Neutrophil (primary cell): Measurements from ENCODE around the gene NPAS3.

Experiments used
- H3K27ac ChIP-seq: fragments of 200-600 bp; sonication (generic); 2 replicates; pipeline ENCODE4 v1.5.1; 2016; ENCODE audit warnings: mild to moderate bottlenecking, moderate library complexity
- H3K27me3 ChIP-seq: fragments of 200-600 bp; sonication (generic); 2 replicates; pipeline ENCODE4 v1.6.0; 2016; ENCODE audit warnings: mild to moderate bottlenecking
- H3K36me3 ChIP-seq: fragments of 200-600 bp; sonication (generic); 2 replicates; pipeline ENCODE4 v1.5.1; 2017
- H3K4me1 ChIP-seq, 2 experiments: fragments of 200-600 bp in 1 of 2; sonication (generic) in 1 of 2; 1 replicate in 1 of 2; 2 replicates in 1 of 2; pipeline versions ENCODE4 v1.5.1 to v1.6.1; 2013 to 2016; ENCODE audit warnings: low read depth in 1 of 2, low read length in 1 of 2, mild to moderate bottlenecking in 1 of 2, moderate library complexity in 1 of 2; ENCODE audit not compliant: control insufficient read depth in 1 of 2, insufficient read depth in 1 of 2
- H3K4me3 ChIP-seq, 2 experiments: fragments of 200-600 bp in 1 of 2; sonication (generic) in 1 of 2; 1 replicate in 1 of 2; 2 replicates in 1 of 2; pipeline ENCODE4 v1.5.1; 2013 to 2016; ENCODE audit warnings: low read depth in 1 of 2, low read length in 1 of 2, mild to moderate bottlenecking in 1 of 2, moderate library complexity in 1 of 2
- H3K9me3 ChIP-seq: fragments of 200-600 bp; sonication (generic); 2 replicates; pipeline ENCODE4 v1.5.1; 2016
- TF ChIP-seq, protein P1 (sequence below): fragments of 200-600 bp; sonication (generic); IDR thresholded peaks from 2 replicates; pipeline ENCODE4 v1.5.1; 2016; ENCODE audit warnings: antibody characterized with exemption

The NPAS3 gene

DNA sequence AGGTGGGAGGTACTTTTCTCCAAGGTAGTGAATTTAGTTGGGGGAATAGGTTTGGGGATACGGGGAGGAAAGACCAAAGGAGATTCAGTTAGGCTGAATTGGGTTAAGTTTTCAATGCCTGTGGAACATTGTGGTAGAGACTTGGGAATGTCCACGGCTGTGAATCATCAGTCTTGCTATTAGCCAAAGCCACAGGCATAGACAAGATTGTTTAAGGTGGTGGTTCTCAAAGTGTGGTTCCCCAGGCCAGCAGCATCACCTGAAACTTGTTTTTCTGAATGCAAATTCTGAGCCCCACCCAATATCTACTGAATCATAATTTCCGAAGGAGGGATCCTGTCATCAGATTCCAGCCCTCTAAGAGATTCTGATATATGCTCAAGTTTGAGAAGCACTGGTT lies 696.0 kb downstream of the NPAS3 start:
- Histone ChIP-seq H3K27ac (no peak overlapping the region), H3K27me3 (no peaks in the 10 kb centered on the region), H3K4me1 (no peaks in the 10 kb centered on the region), H3K36me3 (no peaks in the 10 kb centered on the region), H3K9me3 (no peaks in the 10 kb centered on the region), H3K4me3 (no peak overlapping the region)
- TF ChIP-seq, protein P1, sequence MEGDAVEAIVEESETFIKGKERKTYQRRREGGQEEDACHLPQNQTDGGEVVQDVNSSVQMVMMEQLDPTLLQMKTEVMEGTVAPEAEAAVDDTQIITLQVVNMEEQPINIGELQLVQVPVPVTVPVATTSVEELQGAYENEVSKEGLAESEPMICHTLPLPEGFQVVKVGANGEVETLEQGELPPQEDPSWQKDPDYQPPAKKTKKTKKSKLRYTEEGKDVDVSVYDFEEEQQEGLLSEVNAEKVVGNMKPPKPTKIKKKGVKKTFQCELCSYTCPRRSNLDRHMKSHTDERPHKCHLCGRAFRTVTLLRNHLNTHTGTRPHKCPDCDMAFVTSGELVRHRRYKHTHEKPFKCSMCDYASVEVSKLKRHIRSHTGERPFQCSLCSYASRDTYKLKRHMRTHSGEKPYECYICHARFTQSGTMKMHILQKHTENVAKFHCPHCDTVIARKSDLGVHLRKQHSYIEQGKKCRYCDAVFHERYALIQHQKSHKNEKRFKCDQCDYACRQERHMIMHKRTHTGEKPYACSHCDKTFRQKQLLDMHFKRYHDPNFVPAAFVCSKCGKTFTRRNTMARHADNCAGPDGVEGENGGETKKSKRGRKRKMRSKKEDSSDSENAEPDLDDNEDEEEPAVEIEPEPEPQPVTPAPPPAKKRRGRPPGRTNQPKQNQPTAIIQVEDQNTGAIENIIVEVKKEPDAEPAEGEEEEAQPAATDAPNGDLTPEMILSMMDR = no peak

DNA sequence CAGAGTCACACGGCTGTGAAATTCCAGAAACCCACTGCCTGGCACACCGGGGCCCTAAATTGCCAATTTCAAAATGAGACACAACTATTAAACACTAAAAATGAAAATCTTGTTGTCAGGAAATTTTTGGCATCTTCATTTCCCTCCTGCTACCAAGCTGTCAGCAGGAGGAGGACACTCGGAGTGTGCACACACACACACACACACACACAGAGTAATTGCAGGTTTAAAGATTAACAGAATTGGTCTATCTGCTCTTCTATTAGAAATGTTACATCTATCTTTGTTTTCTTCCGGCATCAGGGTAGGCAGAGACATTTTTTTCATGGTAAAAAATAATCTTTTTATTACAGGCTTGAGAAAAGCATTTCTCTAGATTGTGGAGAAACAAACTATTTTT lies 698.0 kb downstream of the NPAS3 start:
- no peak overlapping the region for H3K27ac ChIP-seq
- no peak overlapping the region for H3K4me3 ChIP-seq
- H3K36me3 ChIP-seq = no peaks in the 10 kb centered on the region
- H3K27me3 ChIP-seq = no peaks in the 10 kb centered on the region
- no peaks in the 10 kb centered on the region for H3K4me1 ChIP-seq
- H3K9me3 ChIP-seq = no peaks in the 10 kb centered on the region
- TF ChIP-seq, protein P1 = no peak

DNA sequence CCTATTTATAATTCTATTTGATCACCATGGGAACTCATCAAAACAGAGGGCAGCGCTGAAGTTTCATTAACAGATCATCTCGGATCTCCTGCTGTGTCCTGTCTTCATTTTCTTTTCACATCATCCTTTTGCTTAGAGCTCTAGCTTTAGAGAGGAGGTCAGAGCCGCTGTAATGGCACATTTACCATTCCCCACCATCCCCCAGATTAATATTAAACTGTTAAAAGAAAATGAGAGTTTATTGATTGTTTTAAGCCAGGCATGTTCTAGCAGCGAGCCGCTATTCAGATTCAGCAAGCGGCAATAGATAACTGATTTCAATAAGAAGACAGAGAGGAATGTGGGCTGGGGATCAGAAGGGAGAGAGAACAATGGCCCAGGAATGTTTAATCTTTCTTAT lies 703.4 kb downstream of the NPAS3 start:
- Histone ChIP-seq H3K27me3 (no peaks in the 10 kb centered on the region), H3K9me3 (no peaks in the 10 kb centered on the region), H3K4me1 (no peaks in the 10 kb centered on the region), H3K4me3 (no peak overlapping the region), H3K27ac (no peak overlapping the region), H3K36me3 (no peaks in the 10 kb centered on the region)
- TF ChIP-seq, protein P1 = no peak

DNA sequence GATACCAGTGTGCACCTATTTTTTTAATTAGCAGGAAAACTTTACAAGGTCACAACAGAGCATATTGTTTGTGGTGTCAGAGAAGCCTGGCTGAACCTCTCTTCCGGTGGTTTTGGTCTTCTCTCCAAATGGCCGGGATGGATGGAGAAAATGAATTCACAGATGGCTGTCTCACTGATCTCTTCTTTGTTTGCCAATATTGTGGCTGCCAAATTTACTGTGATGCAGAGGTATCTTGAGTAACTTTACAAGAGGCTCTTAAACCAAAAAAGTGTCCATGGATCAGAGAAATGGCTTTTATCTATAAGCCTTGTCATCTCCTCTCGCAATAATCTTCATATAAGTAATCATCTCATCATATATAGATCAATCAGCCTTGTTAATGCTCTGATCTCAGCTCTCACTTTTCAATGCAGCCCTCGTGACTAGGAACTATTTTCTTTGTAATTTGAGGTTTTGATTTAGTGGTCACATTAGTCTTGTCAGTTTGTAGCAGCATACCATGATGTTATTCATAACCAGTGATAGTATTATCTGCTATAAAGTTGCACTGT lies 704.1 kb downstream of the NPAS3 start:
- Histone ChIP-seq H3K9me3 (no peaks in the 10 kb centered on the region), H3K4me1 (no peaks in the 10 kb centered on the region), H3K36me3 (no peaks in the 10 kb centered on the region), H3K4me3 (no peak overlapping the region), H3K27ac (no peak overlapping the region), H3K27me3 (no peaks in the 10 kb centered on the region)
- TF ChIP-seq, protein P1 = no peak

DNA sequence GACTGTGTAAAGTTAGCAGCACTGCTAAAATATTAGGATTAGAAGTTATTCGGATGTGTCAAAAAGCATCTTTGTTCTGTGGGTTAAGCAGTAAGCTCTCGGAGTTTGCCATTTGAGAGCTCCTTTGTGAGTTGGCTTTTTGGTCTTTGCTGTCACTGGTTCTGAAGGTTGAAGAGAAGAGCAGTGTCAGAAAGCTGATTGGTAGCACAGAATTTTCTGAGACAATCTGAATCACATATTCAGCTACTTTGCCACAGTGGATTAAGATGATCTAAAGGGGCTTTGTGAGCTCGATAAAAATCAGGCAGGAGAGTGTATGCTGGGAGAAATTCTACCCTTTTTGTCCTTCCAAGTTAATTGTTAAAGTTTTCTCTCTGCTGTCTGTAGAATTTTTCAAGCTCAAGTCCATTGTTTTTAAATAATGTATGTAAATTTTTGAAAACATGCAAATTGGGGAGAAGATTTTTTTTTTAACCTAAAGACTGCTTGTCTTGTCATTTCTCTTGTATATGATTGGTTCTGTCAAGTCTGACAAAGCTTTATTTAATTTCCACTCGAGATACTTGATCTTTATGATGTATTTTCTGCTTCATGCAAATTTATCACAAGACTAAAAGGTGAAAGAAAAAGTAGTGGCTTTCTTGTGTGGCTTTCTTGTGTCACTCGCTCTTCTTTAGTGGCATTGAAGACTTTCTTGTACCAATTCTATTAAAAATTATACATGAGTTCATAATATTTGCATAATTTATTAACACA lies 704.9 kb downstream of the NPAS3 start:
- H3K9me3 ChIP-seq = no peaks in the 10 kb centered on the region
- H3K36me3 ChIP-seq = no peaks in the 10 kb centered on the region
- H3K4me1 ChIP-seq = no peaks in the 10 kb centered on the region
- H3K27me3 ChIP-seq = no peaks in the 10 kb centered on the region
- no peak overlapping the region for H3K4me3 ChIP-seq
- TF ChIP-seq, protein P1 = no peak
- no peak overlapping the region for H3K27ac ChIP-seq
